HUES64 (cell line): Measurements from ENCODE around the gene TSPAN9.

ENCODE experiments used
- H3K27ac ChIP-seq: 2 replicates; pipeline ENCODE4 v1.7.0; 2013; ENCODE audit warnings: low read depth, low read length, inconsistent platforms
- H3K27me3 ChIP-seq: 2 replicates; pipeline ENCODE4 v1.6.1; 2013; ENCODE audit warnings: mild to moderate bottlenecking, low read length; ENCODE audit not compliant: insufficient read depth
- H3K36me3 ChIP-seq: 2 replicates; pipeline ENCODE4 v1.6.1; 2013; ENCODE audit warnings: mild to moderate bottlenecking, low read length; ENCODE audit not compliant: insufficient read depth
- H3K4me1 ChIP-seq: 2 replicates; pipeline ENCODE4 v1.6.1; 2013; ENCODE audit warnings: mild to moderate bottlenecking, low read length, moderate library complexity; ENCODE audit not compliant: insufficient read depth
- H3K4me3 ChIP-seq: 2 replicates; pipeline ENCODE4 v1.5.1; 2013; ENCODE audit warnings: mild to moderate bottlenecking, low read length, moderate library complexity
- H3K9ac ChIP-seq: 2 replicates; pipeline ENCODE4 v1.6.1; 2013; ENCODE audit warnings: mild to moderate bottlenecking, low read depth, low read length
- H3K9me3 ChIP-seq: 2 replicates; pipeline ENCODE4 v1.6.1; 2013; ENCODE audit warnings: low read depth, low read length; ENCODE audit not compliant: insufficient read depth
- WGBS: fragments of 150-250, 120-280 bp; methylation state at CpG from one replicate; pipeline ENCODE4 v1.1.7; 2013; ENCODE audit warnings: missing lambda C conversion rate; 5-methylcytosine and 5-hydroxymethylcytosine counted together

TSPAN9 gene

GRCh38 chr12:3106579-3106978, 29.4 kb downstream of the TSPAN9 start:
- Histone ChIP-seq H3K9ac (no peak overlapping the region), H3K27ac (no peak overlapping the region), H3K27me3 (no peaks in the 10 kb centered on the region), H3K4me3 (no peak overlapping the region), H3K36me3 (no peaks in the 10 kb centered on the region), H3K9me3 (no peaks in the 10 kb centered on the region), H3K4me1 (peaks cover 21% of the 10 kb centered on the region; the same call in 1 of the 2 replicates)
- WGBS, result 91% methylated on average over 7 of the region's 7 CpGs

- no peak overlapping the region for H3K4me3 ChIP-seq
- WGBS, result 62% methylated on average over 14 of the region's 14 CpGs
- no peaks in the 10 kb centered on the region for H3K27me3 ChIP-seq
- no peaks in the 10 kb centered on the region for H3K36me3 ChIP-seq
- H3K4me1 ChIP-seq, result peaks cover 21% of the 10 kb centered on the region; the same call in 1 of the 2 replicates
- H3K9ac ChIP-seq, result no peak overlapping the region
- no peaks in the 10 kb centered on the region for H3K9me3 ChIP-seq
- peak overlapping the region; percentile 12; the same call in 1 of the 2 replicates for H3K27ac ChIP-seq
Measured at GRCh38 chr12:3107071-3107583, 29.9 kb downstream of the TSPAN9 start.

- H3K4me3 ChIP-seq, result no peak overlapping the region
- no peaks in the 10 kb centered on the region for H3K36me3 ChIP-seq
- peaks cover 21% of the 10 kb centered on the region; the same call in 1 of the 2 replicates for H3K4me1 ChIP-seq
- 95% methylated on average over 3 of the region's 3 CpGs for WGBS
- H3K27ac ChIP-seq, result no peak overlapping the region
- no peaks in the 10 kb centered on the region for H3K27me3 ChIP-seq
- H3K9ac ChIP-seq, result no peak overlapping the region
- no peaks in the 10 kb centered on the region for H3K9me3 ChIP-seq
Measured at GRCh38 chr12:3107954-3108353, 30.8 kb downstream of the TSPAN9 start.

- no peak overlapping the region for H3K9ac ChIP-seq
- no peak overlapping the region for H3K4me3 ChIP-seq
- peaks cover 12% of the 10 kb centered on the region; the same call in 1 of the 2 replicates for H3K4me1 ChIP-seq
- H3K9me3 ChIP-seq, result no peaks in the 10 kb centered on the region
- H3K36me3 ChIP-seq, result no peaks in the 10 kb centered on the region
- H3K27me3 ChIP-seq, result no peaks in the 10 kb centered on the region
- 93% methylated on average over 2 of the region's 2 CpGs for WGBS
- H3K27ac ChIP-seq, result no peak overlapping the region
Measured at GRCh38 chr12:3110578-3110977, 33.4 kb downstream of the TSPAN9 start.

- Histone ChIP-seq H3K4me3 (no peak overlapping the region), H3K9ac (no peak overlapping the region), H3K9me3 (no peaks in the 10 kb centered on the region), H3K27ac (no peak overlapping the region), H3K27me3 (no peaks in the 10 kb centered on the region), H3K4me1 (peaks cover 3% of the 10 kb centered on the region; the same call in 1 of the 2 replicates), H3K36me3 (no peaks in the 10 kb centered on the region)
- WGBS, result 92% methylated on average over 8 of the region's 8 CpGs
Measured at GRCh38 chr12:3113671-3114325, 36.6 kb downstream of the TSPAN9 start.

- Histone ChIP-seq H3K9ac (no peak overlapping the region), H3K4me1 (peaks cover 3% of the 10 kb centered on the region; the same call in 1 of the 2 replicates), H3K27ac (no peak overlapping the region), H3K36me3 (no peaks in the 10 kb centered on the region), H3K4me3 (no peak overlapping the region), H3K27me3 (no peaks in the 10 kb centered on the region), H3K9me3 (no peaks in the 10 kb centered on the region)
- 90% methylated on average over 4 of the region's 4 CpGs for WGBS
Measured at GRCh38 chr12:3114671-3115070, 37.5 kb downstream of the TSPAN9 start.

GRCh38 chr12:3115078-3115477, 37.9 kb downstream of the TSPAN9 start:
- peaks cover 3% of the 10 kb centered on the region; the same call in 1 of the 2 replicates for H3K4me1 ChIP-seq
- H3K9ac ChIP-seq, result no peak overlapping the region
- 95% methylated on average over 3 of the region's 3 CpGs for WGBS
- H3K27me3 ChIP-seq, result no peaks in the 10 kb centered on the region
- no peak overlapping the region for H3K27ac ChIP-seq
- no peak overlapping the region for H3K4me3 ChIP-seq
- H3K36me3 ChIP-seq, result no peaks in the 10 kb centered on the region
- no peaks in the 10 kb centered on the region for H3K9me3 ChIP-seq

GRCh38 chr12:3116106-3116844, 39.1 kb downstream of the TSPAN9 start:
- Histone ChIP-seq H3K9ac (no peak overlapping the region), H3K36me3 (no peaks in the 10 kb centered on the region), H3K9me3 (no peaks in the 10 kb centered on the region), H3K27me3 (no peaks in the 10 kb centered on the region), H3K4me1 (peaks cover 3% of the 10 kb centered on the region; the same call in 1 of the 2 replicates), H3K27ac (no peak overlapping the region), H3K4me3 (no peak overlapping the region)
- 75% methylated on average over 19 of the region's 19 CpGs for WGBS

- Histone ChIP-seq H3K27ac (no peak overlapping the region), H3K36me3 (no peaks in the 10 kb centered on the region), H3K4me1 (peaks cover 3% of the 10 kb centered on the region; the same call in 1 of the 2 replicates), H3K9me3 (no peaks in the 10 kb centered on the region), H3K9ac (no peak overlapping the region), H3K4me3 (no peak overlapping the region), H3K27me3 (no peaks in the 10 kb centered on the region)
- 87% methylated on average over 10 of the region's 10 CpGs for WGBS
Measured at GRCh38 chr12:3117144-3117581, 40.0 kb downstream of the TSPAN9 start.

GRCh38 chr12:3117591-3118015, 40.4 kb downstream of the TSPAN9 start:
- Histone ChIP-seq H3K27ac (no peak overlapping the region), H3K9me3 (no peaks in the 10 kb centered on the region), H3K4me3 (no peak overlapping the region), H3K4me1 (peaks cover 6% of the 10 kb centered on the region; the same call in 1 of the 2 replicates), H3K9ac (no peak overlapping the region), H3K36me3 (no peaks in the 10 kb centered on the region), H3K27me3 (no peaks in the 10 kb centered on the region)
- 92% methylated on average over 3 of the region's 3 CpGs for WGBS

- Histone ChIP-seq H3K27me3 (no peaks in the 10 kb centered on the region), H3K4me3 (no peak overlapping the region), H3K27ac (no peak overlapping the region), H3K36me3 (no peaks in the 10 kb centered on the region), H3K9me3 (no peaks in the 10 kb centered on the region), H3K4me1 (peaks cover 7% of the 10 kb centered on the region; the same call in 1 of the 2 replicates), H3K9ac (no peak overlapping the region)
- 82% methylated on average over 8 of the region's 9 CpGs for whole genome bisulfite sequencing
Measured at GRCh38 chr12:3119192-3119755, 42.1 kb downstream of the TSPAN9 start.
